ENCODE measurements around the gene PTGIR.

PTGIR gene

DNA sequence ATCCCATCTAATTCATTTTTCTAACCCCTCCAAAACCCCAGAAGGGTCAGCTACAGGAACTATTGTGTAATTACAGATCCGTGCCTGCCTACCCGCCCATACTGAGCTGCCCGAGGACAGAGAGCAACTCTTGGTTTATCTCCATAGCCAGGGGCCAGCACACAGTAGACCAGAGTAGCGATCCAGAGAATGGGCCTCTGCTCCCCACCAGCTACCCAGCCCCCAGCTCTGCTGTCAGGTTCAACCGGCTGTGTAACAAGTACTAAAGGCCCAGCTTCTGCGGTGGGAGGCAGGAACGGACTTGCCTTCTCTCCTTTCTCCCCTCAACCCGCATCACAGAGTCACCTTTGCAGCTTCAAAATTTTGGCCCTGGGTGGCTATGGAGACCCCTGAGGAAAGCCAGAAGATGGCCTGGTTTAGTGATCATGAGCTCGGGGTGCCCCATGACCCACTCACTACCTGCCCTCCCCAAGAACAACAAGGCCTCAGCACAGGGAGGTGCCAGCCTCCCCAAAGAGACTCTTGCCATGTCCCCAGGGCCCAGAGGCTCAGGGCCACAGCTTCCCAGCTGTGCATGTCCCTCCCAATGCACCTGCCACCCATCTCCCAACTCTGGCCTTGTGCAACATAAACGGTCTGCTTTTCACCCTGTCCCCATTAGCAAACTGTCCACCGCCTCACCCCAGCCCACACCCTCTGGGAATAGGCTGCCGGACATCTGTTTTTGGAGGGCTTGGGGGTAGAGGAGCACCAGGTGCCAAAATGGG is 18.0 kb downstream of the PTGIR start:
- POLR2A ChIA-PET = no interaction called here
- CTCF ChIA-PET = no interaction called here
- no peak for TF ChIP-seq BHLHE40 (IDR thresholded peaks at IDR 0.05; ENCODE audit: borderline replicate concordance)
- no peak for TF ChIP-seq TARDBP (IDR thresholded peaks at IDR 0.05)
- TF ChIP-seq FOXM1 (IDR thresholded peaks at IDR 0.05; ENCODE audit: borderline replicate concordance) = no peak
- TF ChIP-seq, protein P1, sequence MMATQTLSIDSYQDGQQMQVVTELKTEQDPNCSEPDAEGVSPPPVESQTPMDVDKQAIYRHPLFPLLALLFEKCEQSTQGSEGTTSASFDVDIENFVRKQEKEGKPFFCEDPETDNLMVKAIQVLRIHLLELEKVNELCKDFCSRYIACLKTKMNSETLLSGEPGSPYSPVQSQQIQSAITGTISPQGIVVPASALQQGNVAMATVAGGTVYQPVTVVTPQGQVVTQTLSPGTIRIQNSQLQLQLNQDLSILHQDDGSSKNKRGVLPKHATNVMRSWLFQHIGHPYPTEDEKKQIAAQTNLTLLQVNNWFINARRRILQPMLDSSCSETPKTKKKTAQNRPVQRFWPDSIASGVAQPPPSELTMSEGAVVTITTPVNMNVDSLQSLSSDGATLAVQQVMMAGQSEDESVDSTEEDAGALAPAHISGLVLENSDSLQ (IDR thresholded peaks at IDR 0.05) = no peak
- no peak for TF ChIP-seq SUZ12 (IDR thresholded peaks at IDR 0.05)
- no peak for TF ChIP-seq NFRKB (IDR thresholded peaks at IDR 0.05)
- TF ChIP-seq HDGF (IDR thresholded peaks at IDR 0.05; ENCODE audit: borderline replicate concordance) = no peak
- TF ChIP-seq ELF4 (IDR thresholded peaks at IDR 0.05) = no peak
- no peak for TF ChIP-seq FOXA1 (IDR thresholded peaks at IDR 0.05)
- TF ChIP-seq ARNT (IDR thresholded peaks at IDR 0.05) = no peak
- TF ChIP-seq SP1 (IDR thresholded peaks at IDR 0.05) = no peak
- TF ChIP-seq CTBP1 (IDR thresholded peaks at IDR 0.05; ENCODE audit: borderline replicate concordance) = no peak
- DNase-seq (ENCODE audit: extremely low spot score) = no peak

DNA sequence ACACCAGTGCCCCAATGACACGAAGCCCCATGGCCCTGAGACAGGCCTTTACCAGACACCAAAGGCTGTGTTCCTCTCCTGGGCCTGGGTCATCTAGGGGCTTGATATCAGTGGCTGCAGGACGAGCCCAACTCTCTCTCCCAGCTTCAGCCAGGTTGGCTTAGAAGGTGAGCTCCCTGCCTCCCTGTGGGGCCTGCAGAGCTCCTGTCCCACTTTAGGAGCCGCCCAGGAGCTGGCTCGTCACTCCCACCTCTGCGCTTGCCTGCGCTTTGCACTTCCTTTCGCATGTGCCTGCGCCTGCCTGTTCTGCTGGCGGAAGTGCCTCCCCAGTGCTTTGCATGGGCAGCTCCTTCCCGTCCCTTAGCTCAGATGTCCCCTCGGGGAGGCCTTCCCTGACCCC is 18.9 kb downstream of the PTGIR start:
- no peak for TF ChIP-seq HDGF (IDR thresholded peaks at IDR 0.05; ENCODE audit: borderline replicate concordance)
- TF ChIP-seq L3MBTL2 (conservative IDR thresholded peaks at IDR 0.05) = no peak
- no peak for TF ChIP-seq ZNF384 (IDR thresholded peaks at IDR 0.05)
- no peak for TF ChIP-seq NFRKB (IDR thresholded peaks at IDR 0.05)
- TF ChIP-seq, protein P1 (IDR thresholded peaks at IDR 0.05) = no peak
- POLR2A ChIA-PET = no interaction called here
- DNase-seq (ENCODE audit: extremely low spot score) = no peak
- CTCF ChIA-PET = no interaction called here

DNA sequence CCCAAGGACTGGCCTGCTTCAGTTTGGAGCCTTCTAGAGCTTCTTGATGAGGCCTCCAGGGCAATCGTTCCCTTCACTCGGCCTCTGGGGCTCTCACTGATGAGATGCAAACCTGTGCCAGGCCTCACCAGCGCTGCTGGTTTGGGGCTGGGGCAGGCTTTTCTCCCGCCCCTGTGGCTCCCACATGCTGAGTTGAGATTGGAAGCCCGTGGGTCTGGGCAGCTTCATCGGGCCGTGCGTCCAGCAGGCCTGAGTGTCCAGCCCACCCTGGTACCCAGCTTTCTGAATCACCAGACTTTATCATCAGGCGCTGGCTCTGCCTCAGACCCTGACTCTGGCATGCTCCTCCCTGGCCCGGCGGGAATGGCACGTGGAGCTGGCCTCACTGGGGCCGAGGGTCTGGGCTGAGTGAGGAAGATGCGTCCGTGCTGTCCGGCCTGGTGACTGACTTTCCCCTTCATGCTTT is 19.5 kb downstream of the PTGIR start:
- ChIA-PET POLR2A (no interaction called here), CTCF (interaction anchor here (0.6 to 1.3 kb wide), 2 partner anchors 10 to 325 kb away, joined by 3 to 7 read pairs; no protein-coding TSS in a partner anchor)
- no peak for DNase-seq (ENCODE audit: extremely low spot score)
- no peak for TF ChIP-seq FOXM1 (IDR thresholded peaks at IDR 0.05; ENCODE audit: borderline replicate concordance)
- TF ChIP-seq SUZ12 (IDR thresholded peaks at IDR 0.05) = no peak
- no peak for TF ChIP-seq ELF4 (IDR thresholded peaks at IDR 0.05)
- TF ChIP-seq L3MBTL2 (conservative IDR thresholded peaks at IDR 0.05) = no peak
- no peak for TF ChIP-seq BHLHE40 (IDR thresholded peaks at IDR 0.05; ENCODE audit: borderline replicate concordance)
- no peak for TF ChIP-seq FOXA1 (IDR thresholded peaks at IDR 0.05)
- TF ChIP-seq FOXK2 (IDR thresholded peaks at IDR 0.05) = no peak
- TF ChIP-seq CTBP1 (IDR thresholded peaks at IDR 0.05; ENCODE audit: borderline replicate concordance) = no peak
- TF ChIP-seq TARDBP (IDR thresholded peaks at IDR 0.05) = no peak
- TF ChIP-seq LEF1 (IDR thresholded peaks at IDR 0.05; ENCODE audit: borderline replicate concordance) = no peak
- TF ChIP-seq, protein P1 (IDR thresholded peaks at IDR 0.05) = no peak
- no peak for TF ChIP-seq ARNT (IDR thresholded peaks at IDR 0.05)
- no peak for TF ChIP-seq SP1 (IDR thresholded peaks at IDR 0.05)
- TF ChIP-seq ZNF384 (IDR thresholded peaks at IDR 0.05) = no peak
- no peak for TF ChIP-seq HDGF (IDR thresholded peaks at IDR 0.05; ENCODE audit: borderline replicate concordance)
- no peak for TF ChIP-seq NFRKB (IDR thresholded peaks at IDR 0.05)

DNA sequence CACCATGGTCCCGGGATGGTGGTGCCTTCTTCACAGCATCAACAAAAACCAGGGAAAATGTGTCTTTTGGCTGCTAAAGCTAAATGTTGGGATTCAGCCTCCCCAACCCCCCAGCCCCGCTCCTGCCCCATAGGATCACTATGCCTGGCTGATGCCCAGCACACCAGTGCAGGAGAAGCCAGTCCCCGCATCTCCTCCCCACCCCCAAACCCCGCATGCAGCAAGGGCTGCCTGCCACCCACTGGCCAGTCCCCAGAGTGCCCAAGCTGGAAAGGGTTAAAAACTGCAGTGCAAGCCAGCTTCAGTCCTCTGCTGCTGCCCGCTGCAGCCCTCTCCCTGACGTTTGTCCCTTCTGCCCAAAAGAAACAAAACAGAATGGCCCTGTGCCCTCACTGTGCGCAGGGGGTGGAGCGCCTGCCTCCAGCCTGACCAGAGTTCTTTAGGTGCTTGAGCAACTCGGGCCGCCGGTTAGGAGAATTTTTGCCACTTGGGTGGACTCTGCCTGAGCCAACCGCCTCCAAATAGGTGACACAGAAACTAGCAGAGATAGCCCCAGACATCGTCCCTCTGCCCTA is 20.0 kb downstream of the PTGIR start:
- CTCF ChIA-PET = interaction anchor here (0.6 to 1.3 kb wide), 2 partner anchors 11 to 325 kb away, joined by 3 to 7 read pairs; no protein-coding TSS in a partner anchor
- POLR2A ChIA-PET = no interaction called here
- no peak for TF ChIP-seq L3MBTL2 (conservative IDR thresholded peaks at IDR 0.05)
- no peak for TF ChIP-seq FOXA1 (IDR thresholded peaks at IDR 0.05)
- TF ChIP-seq NFRKB (IDR thresholded peaks at IDR 0.05) = no peak
- no peak for TF ChIP-seq SUZ12 (IDR thresholded peaks at IDR 0.05)
- no peak for TF ChIP-seq SP1 (IDR thresholded peaks at IDR 0.05)
- no peak for TF ChIP-seq TARDBP (IDR thresholded peaks at IDR 0.05)
- TF ChIP-seq ELF4 (IDR thresholded peaks at IDR 0.05) = no peak
- TF ChIP-seq ZNF384 (IDR thresholded peaks at IDR 0.05) = no peak
- TF ChIP-seq LEF1 (IDR thresholded peaks at IDR 0.05; ENCODE audit: borderline replicate concordance) = no peak
- no peak for TF ChIP-seq BHLHE40 (IDR thresholded peaks at IDR 0.05; ENCODE audit: borderline replicate concordance)
- TF ChIP-seq, protein P1 (IDR thresholded peaks at IDR 0.05) = no peak
- TF ChIP-seq FOXK2 (IDR thresholded peaks at IDR 0.05) = no peak
- DNase-seq (ENCODE audit: extremely low spot score) = no peak

DNA sequence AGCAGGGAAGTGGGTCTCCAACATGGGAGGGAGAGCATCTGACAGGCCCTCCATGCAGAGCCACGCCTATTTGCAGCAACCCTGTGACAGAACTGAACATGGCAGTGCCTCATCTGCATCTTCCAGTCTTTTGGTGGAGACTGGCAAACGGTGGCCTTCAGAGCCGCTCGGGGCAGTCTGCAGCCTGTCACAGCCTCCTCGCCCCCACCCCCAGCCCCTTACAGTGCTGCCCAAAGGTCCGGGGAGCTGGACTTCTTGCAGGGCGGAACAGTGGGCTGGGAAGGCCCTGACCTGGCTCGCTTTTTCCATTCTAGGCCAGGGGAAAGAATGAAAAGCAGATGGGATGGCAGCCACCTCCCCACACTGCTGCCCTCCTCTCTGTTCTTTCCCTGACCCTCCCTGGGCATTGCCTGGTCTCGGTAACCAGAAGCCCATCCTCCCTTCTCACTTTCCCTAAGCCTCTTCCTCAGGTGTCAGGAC is 21.1 kb downstream of the PTGIR start:
- ChIA-PET CTCF (interaction anchor here (0.6 to 4.2 kb wide), 3 partner anchors 11 to 67 kb away, joined by 3 to 20 read pairs (median 4); no protein-coding TSS in a partner anchor), POLR2A (no interaction called here)
- no peak for TF ChIP-seq ZNF384 (IDR thresholded peaks at IDR 0.05)
- TF ChIP-seq HDGF (IDR thresholded peaks at IDR 0.05; ENCODE audit: borderline replicate concordance) = no peak
- TF ChIP-seq FOXK2 (IDR thresholded peaks at IDR 0.05) = no peak
- no peak for TF ChIP-seq BHLHE40 (IDR thresholded peaks at IDR 0.05; ENCODE audit: borderline replicate concordance)
- no peak for TF ChIP-seq SUZ12 (IDR thresholded peaks at IDR 0.05)
- TF ChIP-seq NFRKB (IDR thresholded peaks at IDR 0.05) = no peak
- TF ChIP-seq LEF1 (IDR thresholded peaks at IDR 0.05; ENCODE audit: borderline replicate concordance) = no peak
- TF ChIP-seq CTBP1 (IDR thresholded peaks at IDR 0.05; ENCODE audit: borderline replicate concordance) = no peak
- no peak for TF ChIP-seq TARDBP (IDR thresholded peaks at IDR 0.05)
- TF ChIP-seq, protein P1 (IDR thresholded peaks at IDR 0.05) = no peak
- no peak for TF ChIP-seq SP1 (IDR thresholded peaks at IDR 0.05)
- DNase-seq (ENCODE audit: extremely low spot score) = no peak

All from HEK293T (cell line).